Measurements from ENCODE around the gene EPHA4. TPM values are rescaled to one million over a fixed set of nuclear protein-coding genes. Genes with fewer than 3 reads are reported as not detected.

EPHA4 gene
- total RNA-seq, 1 experiment from 2014 or later: 20.2 TPM

GRCh38 chr2:221493391-221493790 is 78.7 kb downstream of the EPHA4 start:
- Histone ChIP-seq H3K4me3 (ENCODE audit: insufficient read depth, low read depth, low read length) (no peak overlapping the region), H3K36me3 (replicated peaks; ENCODE audit: control insufficient read depth, insufficient read depth, low read length) (no peaks in the 10 kb centered on the region), H3K27me3 (ENCODE audit: control insufficient read depth, insufficient read depth, low read length) (no peaks in the 10 kb centered on the region)
- no peak for DNase-seq

- Histone ChIP-seq H3K36me3 (replicated peaks; ENCODE audit: control insufficient read depth, insufficient read depth, low read length) (no peaks in the 10 kb centered on the region), H3K4me3 (ENCODE audit: insufficient read depth, low read depth, low read length) (no peak overlapping the region), H3K27me3 (ENCODE audit: control insufficient read depth, insufficient read depth, low read length) (no peaks in the 10 kb centered on the region)
- DNase-seq: no peak
Observed at GRCh38 chr2:221492636-221493035, 79.5 kb downstream of the EPHA4 start.

- Histone ChIP-seq H3K4me3 (ENCODE audit: insufficient read depth, low read depth, low read length) (no peak overlapping the region), H3K27me3 (ENCODE audit: control insufficient read depth, insufficient read depth, low read length) (no peaks in the 10 kb centered on the region)
- DNase-seq: no peak
Observed at GRCh38 chr2:221490506-221491060, 81.5 kb downstream of the EPHA4 start.

GRCh38 chr2:221488136-221488807 is 83.8 kb downstream of the EPHA4 start:
- DNase-seq: no peak
- no peaks in the 10 kb centered on the region for H3K36me3 ChIP-seq (replicated peaks; ENCODE audit: control insufficient read depth, insufficient read depth, low read length)
- no peak overlapping the region for H3K4me3 ChIP-seq (ENCODE audit: insufficient read depth, low read depth, low read length)
- no peaks in the 10 kb centered on the region for H3K27me3 ChIP-seq (ENCODE audit: control insufficient read depth, insufficient read depth, low read length)

More at GRCh38 chr2:221490506-221491060, 81.5 kb downstream of the EPHA4 start:
- no peaks in the 10 kb centered on the region for H3K36me3 ChIP-seq (replicated peaks; ENCODE audit: control insufficient read depth, insufficient read depth, low read length)

- Histone ChIP-seq H3K36me3 (replicated peaks; ENCODE audit: control insufficient read depth, insufficient read depth, low read length) (no peaks in the 10 kb centered on the region), H3K4me3 (ENCODE audit: insufficient read depth, low read depth, low read length) (no peak overlapping the region), H3K27me3 (ENCODE audit: control insufficient read depth, insufficient read depth, low read length) (no peaks in the 10 kb centered on the region)
- DNase-seq: no peak
Observed at GRCh38 chr2:221486106-221486505, 86.0 kb downstream of the EPHA4 start.

GRCh38 chr2:221485503-221485870 is 86.6 kb downstream of the EPHA4 start:
- H3K36me3 ChIP-seq (replicated peaks; ENCODE audit: control insufficient read depth, insufficient read depth, low read length): no peaks in the 10 kb centered on the region
- DNase-seq: no peak
- no peaks in the 10 kb centered on the region for H3K27me3 ChIP-seq (ENCODE audit: control insufficient read depth, insufficient read depth, low read length)
- no peak overlapping the region for H3K4me3 ChIP-seq (ENCODE audit: insufficient read depth, low read depth, low read length)

GRCh38 chr2:221484761-221485502 is 87.2 kb downstream of the EPHA4 start:
- DNase-seq: no peak
- Histone ChIP-seq H3K27me3 (ENCODE audit: control insufficient read depth, insufficient read depth, low read length) (no peaks in the 10 kb centered on the region), H3K4me3 (ENCODE audit: insufficient read depth, low read depth, low read length) (no peak overlapping the region), H3K36me3 (replicated peaks; ENCODE audit: control insufficient read depth, insufficient read depth, low read length) (no peaks in the 10 kb centered on the region)

- Histone ChIP-seq H3K27me3 (ENCODE audit: control insufficient read depth, insufficient read depth, low read length) (no peaks in the 10 kb centered on the region), H3K4me3 (ENCODE audit: insufficient read depth, low read depth, low read length) (no peak overlapping the region), H3K36me3 (replicated peaks; ENCODE audit: control insufficient read depth, insufficient read depth, low read length) (no peaks in the 10 kb centered on the region)
- DNase-seq: no peak
Observed at GRCh38 chr2:221482666-221483455, 89.2 kb downstream of the EPHA4 start.

GRCh38 chr2:221480821-221481220 is 91.3 kb downstream of the EPHA4 start:
- DNase-seq: no peak
- Histone ChIP-seq H3K4me3 (ENCODE audit: insufficient read depth, low read depth, low read length) (no peak overlapping the region), H3K27me3 (ENCODE audit: control insufficient read depth, insufficient read depth, low read length) (no peaks in the 10 kb centered on the region), H3K36me3 (replicated peaks; ENCODE audit: control insufficient read depth, insufficient read depth, low read length) (no peaks in the 10 kb centered on the region)

GRCh38 chr2:221480163-221480562 is 91.9 kb downstream of the EPHA4 start:
- H3K4me3 ChIP-seq (ENCODE audit: insufficient read depth, low read depth, low read length): no peak overlapping the region
- H3K27me3 ChIP-seq (ENCODE audit: control insufficient read depth, insufficient read depth, low read length): no peaks in the 10 kb centered on the region
- H3K36me3 ChIP-seq (replicated peaks; ENCODE audit: control insufficient read depth, insufficient read depth, low read length): no peaks in the 10 kb centered on the region
- DNase-seq: no peak

GRCh38 chr2:221478485-221478863 is 93.6 kb downstream of the EPHA4 start:
- no peaks in the 10 kb centered on the region for H3K27me3 ChIP-seq (ENCODE audit: control insufficient read depth, insufficient read depth, low read length)
- DNase-seq: peak; percentile 36
- H3K4me3 ChIP-seq (ENCODE audit: insufficient read depth, low read depth, low read length): no peak overlapping the region

GRCh38 chr2:221477714-221478484 is 94.2 kb downstream of the EPHA4 start:
- Histone ChIP-seq H3K27me3 (ENCODE audit: control insufficient read depth, insufficient read depth, low read length) (no peaks in the 10 kb centered on the region), H3K36me3 (replicated peaks; ENCODE audit: control insufficient read depth, insufficient read depth, low read length) (no peaks in the 10 kb centered on the region), H3K4me3 (ENCODE audit: insufficient read depth, low read depth, low read length) (no peak overlapping the region)
- DNase-seq: no peak

More at GRCh38 chr2:221478485-221478863, 93.6 kb downstream of the EPHA4 start:
- no peaks in the 10 kb centered on the region for H3K36me3 ChIP-seq (replicated peaks; ENCODE audit: control insufficient read depth, insufficient read depth, low read length)

GRCh38 chr2:221476195-221476594 is 95.9 kb downstream of the EPHA4 start:
- H3K27me3 ChIP-seq (ENCODE audit: control insufficient read depth, insufficient read depth, low read length): no peaks in the 10 kb centered on the region; the same call in 1 of the 2 replicates
- no peak for DNase-seq
- H3K4me3 ChIP-seq (ENCODE audit: insufficient read depth, low read depth, low read length): no peak overlapping the region
- no peaks in the 10 kb centered on the region for H3K36me3 ChIP-seq (replicated peaks; ENCODE audit: control insufficient read depth, insufficient read depth, low read length)

GRCh38 chr2:221473451-221473850 is 98.7 kb downstream of the EPHA4 start:
- no peaks in the 10 kb centered on the region for H3K36me3 ChIP-seq (replicated peaks; ENCODE audit: control insufficient read depth, insufficient read depth, low read length)
- H3K27me3 ChIP-seq (ENCODE audit: control insufficient read depth, insufficient read depth, low read length): peaks cover 5% of the 10 kb centered on the region
- DNase-seq: no peak
- H3K4me3 ChIP-seq (ENCODE audit: insufficient read depth, low read depth, low read length): no peak overlapping the region
